ENCODE results near the gene GPR84. TPM values are rescaled to one million over a fixed set of nuclear protein-coding genes. Genes with fewer than 3 reads are reported as not detected.

Gene GPR84
- total and polyA plus RNA-seq, 8 donors, result 0.46 to 1.4 (median 0.50) TPM; not detected in 5

- Histone ChIP-seq H3K4me3 (no peak overlapping the region), H3K4me1 (peaks cover 21 to 54% (median 38%) of the 10 kb centered on the region in 4 donors), H3K9me3 (no peaks in the 10 kb centered on the region), H3K36me3 (peaks cover 49 to 56% (median 53%) of the 10 kb centered on the region in 4 donors), H3K27me3 (no peaks in the 10 kb centered on the region), H3K27ac (no peak overlapping the region)
- TF ChIP-seq POLR2AphosphoS5 (IDR thresholded peaks at IDR 0.05), result no peak
- TF ChIP-seq EP300 (IDR thresholded peaks at IDR 0.05), result no peak
- no peak for TF ChIP-seq POLR2A (IDR thresholded peaks at IDR 0.05)
- TF ChIP-seq CTCF (IDR thresholded peaks at IDR 0.05), result no peak
- intact Hi-C loops (cut with DNase I; ENCODE audit: low total_unique reads), result no loop called here
- no peak for DNase-seq
- WGBS, 5 donors, result 80 to 88% (median 85%) methylated on average over 7 of the region's 7 CpGs
Measured at GRCh38 chr12:54340846-54341245, 23.4 kb downstream of the GPR84 start.

- H3K9me3 ChIP-seq, result no peaks in the 10 kb centered on the region
- H3K4me3 ChIP-seq, result no peak overlapping the region
- H3K27ac ChIP-seq, result peak overlapping the region in 2 of 5 donors; percentile 19 to 59
- peaks cover 29 to 36% (median 33%) of the 10 kb centered on the region in 4 donors for H3K36me3 ChIP-seq
- DNase-seq, result no peak
- TF ChIP-seq POLR2A (IDR thresholded peaks at IDR 0.05) (no peak), POLR2AphosphoS5 (IDR thresholded peaks at IDR 0.05) (no peak), CTCF (IDR thresholded peaks at IDR 0.05) (no peak), EP300 (IDR thresholded peaks at IDR 0.05) (no peak)
- WGBS, 5 donors, result 50 to 80% (median 57%) methylated on average over 4 of the region's 4 CpGs
- H3K27me3 ChIP-seq, result no peaks in the 10 kb centered on the region
- intact Hi-C loops (cut with DNase I; ENCODE audit: low total_unique reads), result no loop called here
- peaks cover 21 to 74% (median 48%) of the 10 kb centered on the region in 4 donors for H3K4me1 ChIP-seq
Measured at GRCh38 chr12:54338698-54339296, 25.5 kb downstream of the GPR84 start.

GRCh38 chr12:54337854-54338650 is 26.2 kb downstream of the GPR84 start:
- no peak for TF ChIP-seq POLR2A (IDR thresholded peaks at IDR 0.05)
- TF ChIP-seq EP300 (IDR thresholded peaks at IDR 0.05), result no peak
- no peak for TF ChIP-seq CTCF (IDR thresholded peaks at IDR 0.05)
- TF ChIP-seq POLR2AphosphoS5 (IDR thresholded peaks at IDR 0.05), result no peak
- Histone ChIP-seq H3K27me3 (no peaks in the 10 kb centered on the region), H3K4me3 (no peak overlapping the region), H3K9me3 (no peaks in the 10 kb centered on the region), H3K4me1 (peaks cover 21 to 81% (median 52%) of the 10 kb centered on the region in 4 donors), H3K36me3 (peaks cover 23 to 28% (median 25%) of the 10 kb centered on the region in 4 donors), H3K27ac (peak overlapping the region in 4 of 5 donors; percentile 33 to 59 (median 48))
- DNase-seq, result no peak
- intact Hi-C loops (cut with DNase I; ENCODE audit: low total_unique reads), result no loop called here
- 41 to 47% (median 43%) methylated on average over 3 of the region's 3 CpGs for WGBS, 5 donors

GRCh38 chr12:54337280-54337842 is 26.9 kb downstream of the GPR84 start:
- intact Hi-C loops (cut with DNase I; ENCODE audit: low total_unique reads), result no loop called here
- TF ChIP-seq EP300 (IDR thresholded peaks at IDR 0.05) (no peak), POLR2A (IDR thresholded peaks at IDR 0.05) (no peak), CTCF (IDR thresholded peaks at IDR 0.05) (no peak), POLR2AphosphoS5 (IDR thresholded peaks at IDR 0.05) (no peak)
- WGBS, 5 donors, result 22 to 61% (median 37%) methylated on average over 3 of the region's 3 CpGs
- no peaks in the 10 kb centered on the region for H3K27me3 ChIP-seq
- peaks cover 17 to 21% (median 18%) of the 10 kb centered on the region in 4 donors for H3K36me3 ChIP-seq
- peak overlapping the region in 4 of 5 donors; percentile 33 to 59 (median 48) for H3K27ac ChIP-seq
- peak in 1 of 2 donors; percentile 63 for DNase-seq
- no peaks in the 10 kb centered on the region for H3K9me3 ChIP-seq
- peaks cover 21 to 88% (median 54%) of the 10 kb centered on the region in 4 donors for H3K4me1 ChIP-seq
- no peak overlapping the region for H3K4me3 ChIP-seq
